Epithelial cell of esophagus (primary cell): ENCODE data around the gene FHDC1.

Experiments used
- DNase-seq: peaks from one replicate; pipeline ENCODE4 v3.0.0; 2010; ENCODE audit warnings: low read depth
- H3K4me3 ChIP-seq: 2 replicates; pipeline ENCODE4 v1.5.1; 2011; ENCODE audit warnings: mild to moderate bottlenecking, low read length, control low read depth
- CTCF ChIP-seq: IDR thresholded peaks from 2 replicates; pipeline ENCODE4 v1.5.1; 2011; ENCODE audit warnings: low read depth, mild to moderate bottlenecking, low read length, control low read depth, inconsistent platforms; ENCODE audit not compliant: insufficient read depth; ENCODE audit errors: missing control alignments

FHDC1 gene

GRCh38 chr4:152962150-152962549, 26.0 kb downstream of the FHDC1 start:
- no peak for TF ChIP-seq CTCF
- no peak for DNase-seq

GRCh38 chr4:152964335-152964734, 28.2 kb downstream of the FHDC1 start:
- no peak for DNase-seq
- H3K4me3 ChIP-seq = no peak overlapping the region

More at GRCh38 chr4:152962150-152962549, 26.0 kb downstream of the FHDC1 start:
- no peak overlapping the region for H3K4me3 ChIP-seq

GRCh38 chr4:152965611-152966010, 29.5 kb downstream of the FHDC1 start:
- no peak for TF ChIP-seq CTCF
- no peak for DNase-seq

More at GRCh38 chr4:152964335-152964734, 28.2 kb downstream of the FHDC1 start:
- no peak for TF ChIP-seq CTCF

GRCh38 chr4:152967907-152968306, 31.8 kb downstream of the FHDC1 start:
- DNase-seq = peak; percentile 26
- H3K4me3 ChIP-seq = no peak overlapping the region
- TF ChIP-seq CTCF = no peak

More at GRCh38 chr4:152965611-152966010, 29.5 kb downstream of the FHDC1 start:
- no peak overlapping the region for H3K4me3 ChIP-seq

GRCh38 chr4:152968806-152969394, 32.8 kb downstream of the FHDC1 start:
- peak; percentile 93 for DNase-seq
- TF ChIP-seq CTCF = no peak
- H3K4me3 ChIP-seq = no peak overlapping the region

- DNase-seq = peak; percentile 93
- H3K4me3 ChIP-seq = no peak overlapping the region
- TF ChIP-seq CTCF = no peak
Observed at GRCh38 chr4:152970102-152970820, 34.1 kb downstream of the FHDC1 start.
